ENCODE data around the gene SLC6A12.

The SLC6A12 gene

DNA sequence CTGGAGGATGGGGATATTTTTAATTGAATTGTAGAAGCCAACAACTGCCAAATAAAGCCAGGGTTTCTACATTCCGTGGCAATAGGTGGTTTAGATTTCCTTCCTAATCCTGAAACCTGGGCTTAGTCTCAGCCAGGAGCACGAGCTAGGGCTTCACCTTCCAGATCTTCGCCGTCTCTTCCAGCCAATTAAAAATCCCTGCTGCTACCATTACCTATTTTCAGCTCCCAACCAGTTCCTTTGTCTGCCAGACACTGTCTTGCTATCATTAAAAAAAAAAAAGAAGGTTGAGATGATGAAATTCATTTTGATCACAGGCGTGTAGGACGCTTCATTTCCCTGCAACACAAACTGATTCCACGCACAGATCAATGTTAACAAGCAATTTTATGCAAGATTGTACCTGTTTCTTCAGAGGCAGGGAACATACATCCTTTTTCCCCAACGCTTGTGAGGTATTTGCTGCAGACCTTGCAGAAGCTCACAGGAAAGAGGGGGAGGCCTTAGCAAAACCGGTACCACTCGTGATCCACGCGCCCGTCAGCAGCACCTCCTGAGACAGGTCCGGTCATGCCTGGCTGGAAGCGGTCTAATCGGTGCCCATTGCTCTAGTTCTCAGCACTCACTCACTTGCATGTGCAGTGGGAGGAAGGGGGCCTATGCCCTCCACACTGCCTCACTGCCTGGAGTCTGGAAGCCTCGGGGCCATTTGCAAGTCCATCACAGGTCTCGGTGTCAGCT lies 65.1 kb downstream of the SLC6A12 start:
- Histone ChIP-seq H3K9ac (ENCODE audit: low read depth, low read length) (no peak overlapping the region), H3K4me1 (ENCODE audit: control insufficient read depth, insufficient read depth, low read length) (peaks cover 3% of the 10 kb centered on the region), H3K9me3 (ENCODE audit: control insufficient read depth, insufficient read depth, low read length) (no peaks in the 10 kb centered on the region), H3K36me3 (ENCODE audit: control insufficient read depth, insufficient read depth, low read length) (no peaks in the 10 kb centered on the region), H3K4me3 (ENCODE audit: low read depth, low read length) (no peak overlapping the region), H3K27me3 (ENCODE audit: control insufficient read depth, insufficient read depth, low read length) (no peaks in the 10 kb centered on the region)

DNA sequence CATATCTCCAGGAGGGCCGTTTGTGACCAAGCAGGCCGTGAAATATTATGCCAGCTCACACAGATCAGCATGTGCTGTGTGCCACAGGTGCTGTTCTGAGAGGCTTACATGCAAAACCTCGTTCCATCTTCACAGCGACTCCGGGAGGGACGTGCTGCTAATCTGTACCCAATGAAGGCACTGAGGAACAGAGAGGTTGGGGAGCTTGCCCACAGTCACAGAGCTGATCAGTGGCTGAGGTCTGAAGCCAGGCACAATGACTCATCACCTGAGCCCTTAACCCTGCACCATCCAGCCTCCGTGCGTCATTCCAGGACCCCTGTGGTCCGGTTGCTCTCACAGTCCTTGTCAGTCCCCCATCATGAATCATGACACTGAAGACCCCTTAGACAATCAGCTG lies 66.7 kb downstream of the SLC6A12 start:
- Histone ChIP-seq H3K4me1 (ENCODE audit: control insufficient read depth, insufficient read depth, low read length) (peaks cover 5% of the 10 kb centered on the region), H3K9me3 (ENCODE audit: control insufficient read depth, insufficient read depth, low read length) (no peaks in the 10 kb centered on the region), H3K4me3 (ENCODE audit: low read depth, low read length) (no peak overlapping the region), H3K36me3 (ENCODE audit: control insufficient read depth, insufficient read depth, low read length) (no peaks in the 10 kb centered on the region), H3K27me3 (ENCODE audit: control insufficient read depth, insufficient read depth, low read length) (no peaks in the 10 kb centered on the region), H3K9ac (ENCODE audit: low read depth, low read length) (no peak overlapping the region)

DNA sequence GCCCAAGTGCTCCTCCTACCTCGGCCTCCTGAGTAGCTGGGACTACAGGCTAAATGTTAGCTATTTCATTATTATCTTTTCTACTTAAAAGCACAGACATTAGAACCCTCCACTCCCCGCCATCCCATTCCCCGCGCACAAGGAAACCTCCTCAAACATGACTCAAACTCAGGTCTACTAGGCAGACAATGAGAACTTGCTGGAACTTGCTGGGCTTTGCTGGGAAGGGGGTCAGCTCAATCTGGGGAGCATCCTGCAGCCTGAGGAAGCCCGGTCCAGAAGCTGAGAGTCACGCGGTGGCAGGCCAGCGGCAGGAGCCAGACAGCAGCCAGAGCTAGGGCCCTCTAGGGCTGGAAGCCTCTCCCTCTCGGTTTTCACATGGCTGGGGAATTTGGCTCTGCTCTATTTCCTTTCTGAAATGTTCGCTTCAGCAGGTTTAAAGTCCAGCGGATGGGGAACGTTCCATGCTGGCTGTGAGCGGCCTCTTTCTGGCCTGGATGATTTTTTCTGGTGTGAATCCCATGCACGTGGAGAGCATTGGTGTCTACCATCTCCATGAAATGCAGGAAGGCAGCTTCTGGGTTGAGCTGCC lies 68.5 kb downstream of the SLC6A12 start:
- no peaks in the 10 kb centered on the region for H3K36me3 ChIP-seq (ENCODE audit: control insufficient read depth, insufficient read depth, low read length)
- peaks cover 6% of the 10 kb centered on the region for H3K27me3 ChIP-seq (ENCODE audit: control insufficient read depth, insufficient read depth, low read length)
- H3K9me3 ChIP-seq (ENCODE audit: control insufficient read depth, insufficient read depth, low read length) = no peaks in the 10 kb centered on the region
- H3K4me3 ChIP-seq (ENCODE audit: low read depth, low read length) = no peak overlapping the region
- H3K9ac ChIP-seq (ENCODE audit: low read depth, low read length) = no peak overlapping the region
- peaks cover 11% of the 10 kb centered on the region for H3K4me1 ChIP-seq (ENCODE audit: control insufficient read depth, insufficient read depth, low read length)

DNA sequence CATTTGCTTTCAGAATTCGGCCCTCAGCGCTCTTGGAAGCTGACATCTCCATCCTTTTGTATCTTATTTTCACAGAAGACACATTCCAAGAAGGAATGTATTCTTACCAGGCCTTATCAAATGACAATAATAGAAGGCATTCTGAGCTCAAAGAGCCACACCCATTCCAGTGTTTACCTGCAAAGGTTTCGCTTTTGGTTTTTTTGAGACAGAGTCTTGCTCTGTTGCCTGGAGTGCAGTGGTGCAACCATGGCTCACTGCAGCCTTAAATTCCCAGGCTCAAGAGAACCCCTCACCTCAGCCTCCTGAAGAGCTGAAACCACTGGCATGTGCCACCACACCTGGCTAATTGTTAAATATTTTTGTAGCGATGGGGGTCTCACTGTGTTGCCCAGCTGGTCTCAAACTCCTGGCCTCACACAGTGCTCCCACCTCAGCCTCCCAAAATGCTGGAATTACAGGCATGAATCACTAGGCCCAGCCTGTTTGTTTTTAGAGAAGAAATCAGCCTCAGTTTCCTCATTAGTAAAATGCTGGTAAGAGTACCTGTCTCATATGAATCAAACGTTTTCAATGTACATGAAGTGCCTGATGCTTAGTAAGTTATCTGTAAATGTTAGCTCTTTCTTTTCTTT lies 69.2 kb downstream of the SLC6A12 start:
- no peak overlapping the region for H3K9ac ChIP-seq (ENCODE audit: low read depth, low read length)
- H3K36me3 ChIP-seq (ENCODE audit: control insufficient read depth, insufficient read depth, low read length) = no peaks in the 10 kb centered on the region
- H3K27me3 ChIP-seq (ENCODE audit: control insufficient read depth, insufficient read depth, low read length) = peaks cover 13% of the 10 kb centered on the region
- no peaks in the 10 kb centered on the region for H3K9me3 ChIP-seq (ENCODE audit: control insufficient read depth, insufficient read depth, low read length)
- no peak overlapping the region for H3K4me3 ChIP-seq (ENCODE audit: low read depth, low read length)
- H3K4me1 ChIP-seq (ENCODE audit: control insufficient read depth, insufficient read depth, low read length) = peaks cover 18% of the 10 kb centered on the region

DNA sequence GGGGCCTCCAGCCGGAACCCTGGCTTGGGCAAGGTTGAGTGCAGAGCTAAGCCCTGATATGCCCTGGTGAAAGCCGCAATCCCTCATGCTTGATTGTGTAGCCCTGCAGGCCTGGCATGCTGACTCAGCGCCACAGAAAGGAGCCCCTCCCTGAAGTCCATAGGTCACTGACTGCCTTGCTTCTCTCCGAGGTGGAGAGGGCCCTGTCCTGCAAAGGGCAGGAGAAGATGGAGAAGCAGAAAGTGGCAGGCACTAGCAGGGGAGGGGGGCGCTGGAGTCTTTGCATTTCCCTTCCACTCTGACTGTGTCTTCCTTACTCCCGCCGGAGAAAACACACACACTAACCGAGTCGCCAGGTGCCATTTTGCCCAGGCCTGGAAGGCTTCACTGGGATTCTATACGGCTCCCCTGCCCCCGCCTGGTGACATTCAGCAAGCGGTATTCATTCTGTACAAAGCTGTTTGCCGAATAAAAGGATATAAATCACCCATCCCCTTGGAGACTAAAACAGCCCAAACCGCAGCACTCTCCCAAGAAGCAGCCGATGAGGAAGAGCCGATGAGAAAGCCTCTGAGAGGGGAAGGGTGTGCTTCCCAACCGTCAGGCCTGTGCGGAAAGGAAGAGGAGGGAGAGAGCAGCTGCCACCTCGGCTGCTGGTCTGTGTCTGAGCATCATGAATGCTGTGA lies 69.8 kb downstream of the SLC6A12 start:
- Histone ChIP-seq H3K9ac (ENCODE audit: low read depth, low read length) (no peak overlapping the region), H3K4me1 (ENCODE audit: control insufficient read depth, insufficient read depth, low read length) (peaks cover 23% of the 10 kb centered on the region), H3K4me3 (ENCODE audit: low read depth, low read length) (no peak overlapping the region), H3K36me3 (ENCODE audit: control insufficient read depth, insufficient read depth, low read length) (no peaks in the 10 kb centered on the region), H3K27me3 (ENCODE audit: control insufficient read depth, insufficient read depth, low read length) (peaks cover 19% of the 10 kb centered on the region), H3K9me3 (ENCODE audit: control insufficient read depth, insufficient read depth, low read length) (no peaks in the 10 kb centered on the region)

DNA sequence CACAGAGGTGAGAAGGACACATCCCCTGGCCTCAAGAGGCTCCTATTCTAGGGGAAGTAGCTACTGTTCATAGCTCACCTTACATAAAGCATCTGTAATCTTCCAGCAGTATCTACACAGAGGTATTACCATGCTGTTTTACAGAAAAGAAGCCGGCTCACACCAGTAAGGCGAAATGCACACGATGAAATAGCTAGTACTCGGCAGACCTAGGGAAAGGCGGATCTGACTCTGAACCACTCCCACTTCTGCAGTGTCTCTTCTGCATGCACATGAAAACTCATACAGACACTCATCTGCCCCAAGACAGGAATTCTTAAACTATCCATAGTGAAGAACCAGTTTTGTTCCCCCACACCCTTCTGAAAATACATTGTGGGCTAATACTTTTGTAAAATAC lies 73.8 kb downstream of the SLC6A12 start:
- no peak overlapping the region for H3K9ac ChIP-seq (ENCODE audit: low read depth, low read length)
- H3K4me1 ChIP-seq (ENCODE audit: control insufficient read depth, insufficient read depth, low read length) = peaks cover 23% of the 10 kb centered on the region
- peaks cover 33% of the 10 kb centered on the region for H3K27me3 ChIP-seq (ENCODE audit: control insufficient read depth, insufficient read depth, low read length)
- no peaks in the 10 kb centered on the region for H3K9me3 ChIP-seq (ENCODE audit: control insufficient read depth, insufficient read depth, low read length)
- no peaks in the 10 kb centered on the region for H3K36me3 ChIP-seq (ENCODE audit: control insufficient read depth, insufficient read depth, low read length)
- no peak overlapping the region for H3K4me3 ChIP-seq (ENCODE audit: low read depth, low read length)
